Retina (tissue), 1 donor: ENCODE data around the gene EPHA10.
A peak's percentile ranks its signal among the peaks of the same experiment; 100 is the strongest.
"Not testable (repeated sequence)": the region's sequence is repeated elsewhere in the genome, so short reads cannot be mapped to it uniquely, and the experiment has no call there.

Experiments
- DNase-seq: peaks from one replicate; pipeline ENCODE4 v3.0.0-alpha.2; 2016

EPHA10 gene

DNA sequence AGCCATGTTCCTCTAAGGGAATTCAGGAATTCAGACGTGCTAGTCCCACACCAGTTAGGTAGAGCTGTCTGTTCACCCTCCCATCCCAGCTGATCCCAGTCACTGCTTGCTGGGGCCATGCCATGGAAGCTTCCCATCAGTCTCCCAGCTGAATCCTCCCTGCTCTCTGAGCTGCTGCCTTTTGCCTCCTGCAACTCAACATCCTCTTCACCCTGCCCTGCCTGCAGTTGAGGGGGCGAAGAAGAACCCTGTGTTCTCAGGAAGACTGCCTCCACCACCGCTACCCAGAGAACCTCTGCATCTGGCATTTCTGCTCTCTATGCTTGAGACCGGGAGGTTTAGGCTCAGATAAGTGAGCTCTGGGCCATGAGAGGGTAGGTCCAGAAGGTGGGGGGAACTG is 56.4 kb downstream of the EPHA10 start:
- no peak for DNase-seq

GRCh38 chr1:37705399-37705798 is 59.5 kb downstream of the EPHA10 start:
- DNase-seq = no peak

DNA sequence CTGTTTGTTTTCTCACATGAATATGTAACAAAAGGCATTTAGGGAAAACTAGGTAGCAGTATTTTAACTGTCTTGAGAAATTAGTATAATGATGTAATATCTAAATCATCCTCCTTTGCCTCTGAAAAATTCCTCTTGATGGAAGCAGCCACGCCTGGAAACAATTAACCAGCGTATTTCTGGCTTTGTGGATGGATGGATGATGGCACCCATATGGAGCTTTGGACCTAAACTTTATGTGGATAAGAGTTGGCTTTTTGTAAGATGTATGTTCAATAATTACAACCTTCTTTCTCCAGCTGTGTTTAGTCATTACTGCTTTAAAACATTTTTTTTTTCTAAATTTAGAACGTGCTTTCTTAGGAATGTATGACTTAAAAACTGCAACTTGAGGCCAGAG is 60.0 kb downstream of the EPHA10 start:
- DNase-seq = no peak

DNA sequence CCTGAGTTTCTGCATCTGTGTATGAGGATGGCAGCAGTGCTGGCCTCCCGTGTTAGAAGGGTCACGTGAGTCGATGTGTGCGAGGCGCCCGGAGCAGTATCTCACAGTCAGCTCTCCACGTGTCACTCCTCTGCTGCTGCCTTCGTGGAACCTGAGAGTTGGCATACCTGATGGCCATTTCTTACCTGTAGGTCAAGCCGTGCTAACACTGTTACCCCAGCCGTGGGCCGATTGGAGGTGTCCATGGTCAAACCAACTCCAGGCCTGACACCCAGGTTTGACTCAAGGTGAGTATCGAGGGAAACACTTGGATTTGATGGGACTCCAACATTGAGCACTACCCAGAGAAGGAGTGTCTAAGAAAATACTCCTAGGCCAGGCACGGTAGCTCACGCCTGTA is 61.9 kb downstream of the EPHA10 start:
- DNase-seq = no peak

DNA sequence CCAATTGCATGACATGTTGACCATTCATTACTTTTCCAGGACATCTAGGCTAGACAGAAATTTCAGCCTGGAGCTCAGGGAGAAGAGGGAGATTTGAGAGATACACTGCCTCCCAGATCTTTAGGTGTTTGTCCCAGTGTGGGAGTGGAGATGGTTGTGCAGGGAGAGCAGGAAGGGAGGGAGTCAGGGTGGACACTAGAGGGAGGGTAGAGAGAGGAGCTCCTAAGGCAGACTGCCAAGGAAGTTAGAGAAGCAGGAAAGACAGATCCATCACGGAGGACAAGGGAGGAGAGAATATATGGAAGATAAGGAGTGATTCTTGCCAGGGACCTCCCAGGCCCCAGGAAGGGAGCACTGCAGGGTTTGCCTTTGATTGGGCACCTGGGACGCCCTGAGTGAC is 63.9 kb downstream of the EPHA10 start:
- no peak for DNase-seq

DNA sequence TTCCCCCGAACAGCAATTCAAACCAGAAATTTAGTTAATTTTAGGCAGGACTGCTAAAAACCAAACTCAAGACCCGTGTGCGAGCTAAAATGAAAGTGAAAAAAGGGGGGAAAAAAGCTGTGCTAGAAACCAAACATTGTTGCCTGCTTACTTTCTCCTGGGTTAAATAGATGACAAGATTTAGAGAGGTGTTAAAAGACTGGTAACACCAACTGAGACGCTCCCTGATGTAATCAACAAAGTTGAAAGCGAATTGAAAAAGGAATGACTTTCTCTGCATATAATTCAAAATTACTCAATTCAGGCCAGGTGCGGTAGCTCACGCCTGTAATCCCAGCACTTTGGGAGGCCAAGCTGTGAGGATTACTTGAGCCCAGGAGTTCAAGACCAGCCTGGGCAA is 65.8 kb downstream of the EPHA10 start:
- DNase-seq = no peak

DNA sequence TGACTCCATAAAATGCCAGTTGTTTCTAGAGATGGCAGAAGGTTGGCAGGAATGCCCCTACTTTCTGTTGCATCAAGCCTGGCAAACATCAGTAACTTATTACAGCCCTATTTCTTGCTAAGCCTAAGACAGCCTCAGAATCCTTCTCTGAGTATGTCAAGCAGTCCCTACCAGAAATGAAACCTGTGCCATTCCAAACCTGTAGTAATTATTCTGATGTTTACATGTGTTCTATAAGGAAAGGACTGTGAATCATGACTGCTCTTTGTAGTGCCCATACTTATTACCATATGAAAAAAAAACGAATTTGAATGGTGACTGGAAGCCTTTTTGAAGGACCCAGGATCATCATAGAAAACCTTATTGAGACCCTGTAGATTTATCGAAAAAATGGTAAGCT is 67.2 kb downstream of the EPHA10 start:
- no peak for DNase-seq

- DNase-seq = no peak
Measured at GRCh38 chr1:37697090-37697489, 67.8 kb downstream of the EPHA10 start.

GRCh38 chr1:37692834-37693175 is 72.1 kb downstream of the EPHA10 start:
- DNase-seq = no peak

GRCh38 chr1:37692078-37692833 is 72.7 kb downstream of the EPHA10 start, which contains the start of gene CDCA8:
CDCA8 (plus strand) TSS chr1:37692516; CDS start chr1:37692691, 175 bp downstream.
- peak; percentile 97 for DNase-seq

DNA sequence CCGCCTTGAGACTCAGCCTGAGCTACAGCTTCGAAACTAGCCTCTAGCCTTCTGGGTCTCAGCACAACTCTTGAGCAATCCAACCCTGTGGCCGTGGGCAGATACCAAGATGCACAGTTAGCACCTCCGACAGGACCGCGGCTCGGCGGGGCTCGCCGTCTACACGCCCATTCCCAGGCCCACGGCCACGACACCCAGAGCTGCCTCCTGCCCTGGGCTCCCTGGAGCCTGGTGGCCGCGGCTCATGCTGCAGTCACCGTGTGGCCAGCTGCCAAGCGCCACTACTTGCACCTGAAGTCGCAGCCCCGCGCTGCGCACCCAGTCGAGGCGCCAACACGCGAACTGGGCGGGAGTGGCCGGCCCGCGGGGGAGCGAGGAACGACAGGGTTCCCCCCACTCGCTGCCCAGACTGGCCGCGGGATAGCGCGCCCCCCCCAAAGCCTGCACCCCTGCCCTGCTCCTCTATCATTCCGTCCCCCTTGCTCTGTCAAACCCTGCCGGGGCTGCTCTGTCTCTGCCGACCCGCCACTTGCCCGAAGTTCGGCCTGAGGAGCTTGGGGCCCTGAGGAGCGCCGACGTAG is 73.3 kb downstream of the EPHA10 start:
- no peak for DNase-seq

DNA sequence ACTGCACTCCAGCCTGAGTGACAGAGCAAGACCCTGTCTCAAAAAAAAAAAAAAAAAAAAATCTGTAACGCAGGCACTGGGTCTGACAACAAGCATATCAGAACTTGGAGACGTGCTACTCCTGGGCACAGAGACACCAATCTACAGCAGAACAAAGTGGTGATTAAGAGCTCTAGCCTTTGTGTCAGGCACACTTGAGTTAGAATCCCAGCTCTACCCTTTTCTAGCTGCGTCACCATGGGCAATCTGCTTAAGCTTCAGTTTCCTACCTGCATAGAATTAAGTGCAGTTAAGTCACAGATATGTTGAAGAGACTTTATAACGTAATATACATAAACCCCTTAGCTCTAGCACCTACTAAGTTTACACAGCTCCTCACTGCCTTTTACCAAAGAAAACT is 76.0 kb downstream of the EPHA10 start:
- no peak for DNase-seq

DNA sequence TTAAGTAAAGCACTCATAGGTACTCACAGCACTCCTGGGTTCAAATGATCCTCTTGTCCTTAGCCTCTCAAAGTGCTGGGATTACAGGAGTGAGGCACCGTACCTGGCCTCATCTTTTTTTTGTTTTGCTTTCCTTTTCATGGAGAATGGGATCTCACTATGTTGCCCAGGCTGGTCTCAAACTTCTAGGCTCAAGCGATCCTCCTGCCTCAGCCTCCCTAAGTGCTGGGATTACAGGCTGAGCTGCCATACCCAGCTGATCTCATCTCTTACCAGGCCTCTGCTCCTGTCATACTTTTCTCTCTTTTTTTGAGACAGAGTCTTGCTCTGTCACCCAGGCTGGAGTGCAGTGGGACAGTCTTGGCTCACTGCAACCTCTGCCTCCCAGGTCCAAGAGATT is 77.2 kb downstream of the EPHA10 start:
- not testable (repeated sequence) for DNase-seq

- no peak for DNase-seq
Measured at GRCh38 chr1:37685722-37686121, 79.2 kb downstream of the EPHA10 start.

- DNase-seq = not testable (repeated sequence)
Measured at GRCh38 chr1:37684182-37684581, 80.7 kb downstream of the EPHA10 start.

DNA sequence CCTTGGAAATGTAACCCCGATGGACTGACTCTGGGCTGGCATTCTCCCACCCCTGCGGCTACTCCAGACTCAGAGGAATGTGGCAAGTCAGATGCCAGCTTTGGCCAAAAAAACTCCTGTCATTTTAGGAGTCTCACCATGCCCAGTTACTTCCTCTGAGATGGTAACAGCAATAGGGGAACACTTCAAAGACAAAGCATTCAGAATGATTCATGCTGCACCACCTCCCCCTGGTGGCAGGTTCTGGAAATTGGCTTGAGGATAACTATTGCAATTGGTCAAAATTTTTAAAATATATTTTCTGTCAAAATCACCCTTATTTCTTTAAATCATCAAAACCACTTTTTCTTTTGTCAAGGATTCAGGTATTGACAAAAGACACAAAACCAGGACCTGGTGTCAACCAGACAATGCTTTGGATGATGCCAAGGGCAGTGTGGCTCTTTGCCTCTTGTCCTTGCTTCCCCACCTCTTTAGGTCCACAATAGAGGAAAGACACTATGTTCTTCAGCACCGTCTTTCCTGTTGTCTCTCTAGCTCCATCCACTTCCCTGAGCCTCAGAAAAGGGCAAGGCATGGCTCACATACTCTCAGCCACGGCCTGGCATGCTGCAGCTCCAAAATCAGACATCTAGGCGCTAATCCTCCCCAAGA is 82.5 kb downstream of the EPHA10 start:
- DNase-seq = peak; percentile 79

- no peak for DNase-seq
Measured at GRCh38 chr1:37680933-37681332, 84.0 kb downstream of the EPHA10 start.

- DNase-seq = no peak
Measured at GRCh38 chr1:37677808-37678207, 87.1 kb downstream of the EPHA10 start.

DNA sequence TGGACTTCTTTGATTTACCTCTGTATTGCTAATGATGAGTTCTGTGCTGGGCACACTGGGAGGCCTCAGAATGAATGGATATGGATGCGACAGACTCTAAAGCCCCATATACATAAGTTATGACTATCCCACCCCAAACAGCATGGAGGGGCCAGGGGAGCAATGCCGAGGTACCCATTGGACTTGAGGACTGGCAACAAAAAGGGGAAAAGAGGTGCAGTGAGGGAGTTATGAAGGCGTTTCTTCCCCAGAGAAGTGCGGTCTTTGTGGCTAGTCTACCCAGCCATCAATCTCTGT is 87.8 kb downstream of the EPHA10 start:
- DNase-seq = no peak

GRCh38 chr1:37676281-37677142 is 88.4 kb downstream of the EPHA10 start:
- no peak for DNase-seq

DNA sequence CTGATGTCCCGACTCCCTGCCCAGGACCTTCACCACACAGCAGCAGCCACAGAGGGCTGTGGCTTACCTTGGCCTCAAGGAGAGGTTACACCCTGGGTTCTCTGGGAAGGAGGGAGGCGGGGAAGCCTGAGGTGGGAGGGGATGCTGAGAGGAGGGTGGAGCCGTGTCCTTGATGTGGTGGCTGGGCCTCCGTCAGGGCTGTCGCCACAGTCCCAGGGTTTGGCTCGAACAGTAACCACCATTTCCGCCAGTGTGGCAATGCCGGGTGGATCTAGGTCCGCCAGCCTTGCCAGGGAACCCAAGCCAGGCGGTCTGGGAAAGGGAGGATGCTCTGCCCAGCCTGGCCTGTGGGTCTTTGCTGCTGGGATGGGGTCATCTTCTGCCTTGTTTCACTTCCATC is 91.0 kb downstream of the EPHA10 start:
- no peak for DNase-seq

- DNase-seq = no peak
Measured at GRCh38 chr1:37672136-37672870, 92.6 kb downstream of the EPHA10 start.

- DNase-seq = no peak
Measured at GRCh38 chr1:37671261-37671660, 93.7 kb downstream of the EPHA10 start.
